Stimulated activated CD4-positive, alpha-beta T cell treated with anti-CD3 and anti-CD28 coated beads, Interleukin-15, amount 100 ng/mL, for 24 hours (primary cell): ENCODE data around the gene IGFL3.
"Not testable (repeated sequence)": the region's sequence is repeated elsewhere in the genome, so short reads cannot be mapped to it uniquely, and the experiment has no call there.

ENCODE experiments used
- DNase-seq: peaks from one replicate; pipeline ENCODE4 v3.0.0-alpha.2; 2020

The IGFL3 gene

DNA sequence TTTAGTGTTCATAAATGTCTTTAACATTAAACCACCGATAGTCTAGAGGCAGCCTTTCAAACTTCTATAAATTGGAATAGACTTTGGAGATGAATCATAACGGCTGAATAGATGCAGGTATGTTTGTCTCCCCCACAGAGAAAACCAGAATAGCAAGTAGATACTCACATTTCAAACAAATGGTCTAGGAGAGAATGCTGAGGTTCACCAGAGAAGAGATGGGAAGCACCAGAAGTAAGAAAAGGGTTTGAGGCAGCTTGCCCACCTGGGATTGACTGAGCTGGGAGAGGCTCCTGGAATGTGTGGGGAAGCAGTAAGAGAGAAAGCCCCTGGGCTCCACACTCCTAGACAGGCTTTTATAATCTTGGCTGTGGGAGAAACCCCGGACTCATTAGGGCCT is 6.4 kb downstream of the IGFL3 start:
- no peak for DNase-seq

- DNase-seq = no peak
These were observed 8.4 kb downstream of the IGFL3 start for GRCh38 chr19:46116121-46116520.

DNA sequence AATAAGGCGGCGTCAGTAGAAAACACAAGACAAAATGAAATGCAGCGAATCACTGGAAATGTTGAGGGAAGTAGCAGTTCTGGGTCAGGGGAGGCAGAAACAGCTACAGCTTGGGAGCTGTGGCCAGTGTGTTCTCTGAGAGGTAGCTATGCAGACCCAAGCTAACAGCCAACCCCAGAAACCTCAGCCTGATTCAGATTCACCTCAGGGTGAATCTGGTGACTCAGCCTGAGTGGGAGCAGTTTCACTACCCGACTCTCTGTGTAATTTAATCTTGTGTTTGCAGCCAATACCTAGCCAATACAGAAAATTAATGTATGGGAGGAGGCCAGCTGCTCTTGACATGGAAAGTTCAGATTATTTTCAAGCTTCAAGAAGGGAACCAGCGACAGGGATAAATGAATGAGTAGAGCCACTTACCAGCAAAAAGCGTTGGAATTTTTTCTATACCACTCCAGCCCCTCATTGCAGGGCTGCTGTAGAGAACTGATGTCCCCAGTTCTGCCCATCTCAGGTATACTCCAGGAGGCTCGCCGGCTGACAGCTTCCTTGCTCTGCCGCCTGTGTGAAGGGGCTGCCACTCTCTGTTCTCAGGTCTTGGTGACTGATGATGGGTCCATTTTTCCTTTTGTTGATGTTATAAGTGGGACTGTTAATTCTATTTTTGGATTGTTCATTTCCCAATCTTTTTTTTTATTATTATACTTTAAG is 8.9 kb downstream of the IGFL3 start:
- DNase-seq = peak; percentile 79

DNA sequence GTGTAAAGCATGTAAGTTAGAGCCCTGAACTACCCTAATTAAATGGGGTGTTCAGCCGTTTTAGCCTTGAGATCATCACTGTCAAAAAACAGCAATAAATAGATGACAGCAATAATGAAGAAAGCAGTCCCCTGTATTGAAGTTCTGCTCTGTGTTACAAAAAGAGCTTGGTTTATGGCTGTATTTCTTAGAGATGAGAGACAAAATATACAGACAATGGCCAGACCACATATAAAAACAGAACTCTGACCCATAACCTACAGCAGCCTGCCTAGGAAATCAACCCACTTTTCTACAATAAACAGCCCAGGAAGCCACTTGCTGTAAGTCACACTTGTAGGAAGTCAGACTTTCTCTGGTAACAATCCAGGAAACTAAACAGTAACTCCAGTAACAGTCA is 10.8 kb downstream of the IGFL3 start:
- DNase-seq = no peak

- DNase-seq = peak; percentile 6
These were observed 12.0 kb downstream of the IGFL3 start for GRCh38 chr19:46112527-46112926.

- DNase-seq = no peak
These were observed 13.1 kb downstream of the IGFL3 start for GRCh38 chr19:46111376-46111775.

DNA sequence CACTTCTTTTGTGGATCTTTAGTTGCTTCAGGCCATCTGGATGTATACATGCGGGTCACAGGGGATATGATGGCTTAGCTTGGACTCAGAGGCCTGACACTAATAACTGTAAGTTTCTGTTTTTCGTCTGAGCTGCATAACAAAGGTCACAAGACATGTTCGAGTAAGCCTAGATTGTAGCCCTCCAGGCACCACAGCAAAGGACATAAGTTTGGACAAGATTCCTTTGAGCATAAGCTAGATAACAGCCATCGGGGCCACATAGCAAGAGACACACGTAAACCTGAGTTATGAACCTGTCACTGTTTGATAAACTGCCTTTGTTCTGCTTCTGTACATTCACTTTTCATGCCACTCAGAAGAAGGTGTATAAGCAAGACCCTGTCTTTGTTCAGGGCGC is 14.6 kb downstream of the IGFL3 start:
- no peak for DNase-seq

- no peak for DNase-seq
These were observed 17.1 kb downstream of the IGFL3 start for GRCh38 chr19:46107371-46107770.

- not testable (repeated sequence) for DNase-seq
These were observed 22.2 kb downstream of the IGFL3 start for GRCh38 chr19:46102333-46102732.

- DNase-seq = no peak
These were observed 23.2 kb downstream of the IGFL3 start for GRCh38 chr19:46101293-46101692.

DNA sequence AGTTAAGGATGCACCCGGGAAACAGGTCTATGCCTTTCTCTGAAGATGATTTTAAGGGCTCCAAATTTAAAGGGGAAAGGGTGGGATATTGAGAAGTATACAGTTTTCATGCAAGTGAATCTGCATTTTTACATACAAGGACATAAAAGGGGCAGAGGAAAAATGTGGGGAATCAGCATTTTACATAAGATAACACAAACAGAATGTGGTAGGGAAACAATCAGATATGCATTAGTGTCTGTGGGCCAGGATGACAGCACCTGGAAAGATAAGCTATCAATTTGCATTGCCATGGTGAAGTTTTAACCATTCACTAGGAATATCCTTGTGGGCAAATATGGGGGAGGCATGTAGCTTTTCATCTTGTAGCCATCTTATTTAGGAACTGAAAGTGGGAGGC is 24.1 kb downstream of the IGFL3 start:
- DNase-seq = no peak

GRCh38 chr19:46090444-46090843 is 34.0 kb downstream of the IGFL3 start:
- DNase-seq = no peak

DNA sequence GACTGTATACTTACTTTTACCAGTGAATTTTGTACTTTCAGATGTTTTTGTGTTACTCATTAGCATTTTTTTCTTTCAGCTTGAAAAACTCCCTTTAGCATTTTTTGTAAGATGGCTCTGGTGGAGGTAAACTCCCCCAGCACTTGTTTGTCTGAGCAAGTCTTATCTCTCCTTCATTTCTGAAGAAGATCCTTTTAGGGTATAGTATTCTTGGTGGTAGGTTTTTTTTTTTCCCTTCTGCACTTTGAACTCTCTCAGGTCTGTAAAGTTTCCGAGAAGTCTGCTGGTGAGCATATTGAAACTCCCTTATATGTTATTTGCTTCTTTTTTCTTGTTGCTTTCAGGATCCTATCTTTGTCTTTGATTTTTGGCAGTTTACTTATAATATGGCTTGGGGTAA is 35.1 kb downstream of the IGFL3 start:
- no peak for DNase-seq

- DNase-seq = no peak
These were observed 36.4 kb downstream of the IGFL3 start for GRCh38 chr19:46088101-46088500.

- DNase-seq = no peak
These were observed 38.6 kb downstream of the IGFL3 start for GRCh38 chr19:46085888-46086287.

DNA sequence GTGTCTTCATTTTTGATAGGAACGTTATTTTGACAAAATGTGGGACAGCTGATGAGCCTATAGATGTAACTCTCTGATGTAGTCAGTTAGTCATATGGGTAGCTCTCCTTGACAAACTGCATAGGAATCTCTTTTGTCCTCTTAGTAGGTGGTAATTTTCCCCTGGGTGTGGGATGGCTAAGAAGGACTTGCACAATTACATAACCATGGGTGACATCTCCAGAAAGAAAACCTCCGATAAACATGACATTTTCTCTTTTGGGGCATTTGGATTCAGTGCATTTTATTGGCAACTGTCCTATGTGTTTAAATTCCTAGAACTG is 41.8 kb downstream of the IGFL3 start:
- no peak for DNase-seq

GRCh38 chr19:46081928-46082727 is 42.4 kb downstream of the IGFL3 start:
- DNase-seq = peak; percentile 26

GRCh38 chr19:46080561-46080960 is 43.9 kb downstream of the IGFL3 start:
- DNase-seq = no peak

- DNase-seq = no peak
These were observed 44.9 kb downstream of the IGFL3 start for GRCh38 chr19:46079576-46079975.

GRCh38 chr19:46078573-46079332 is 45.7 kb downstream of the IGFL3 start:
- DNase-seq = peak; percentile 57

DNA sequence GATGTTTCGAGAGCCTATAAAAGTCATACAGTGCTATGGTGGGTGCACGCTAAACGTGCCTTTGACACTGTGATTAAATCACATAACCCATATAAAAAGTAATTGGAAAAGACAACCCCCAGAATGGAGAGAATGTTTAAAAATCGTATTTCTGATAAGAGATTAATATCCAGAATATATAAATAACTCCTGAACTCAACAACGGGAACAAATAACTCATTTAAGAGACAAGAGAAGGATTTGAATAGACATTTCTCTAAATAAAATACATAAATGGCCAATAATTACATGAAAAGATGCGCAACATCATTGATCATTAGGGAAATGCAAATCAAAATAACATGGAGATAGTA is 46.7 kb downstream of the IGFL3 start:
- DNase-seq = no peak

DNA sequence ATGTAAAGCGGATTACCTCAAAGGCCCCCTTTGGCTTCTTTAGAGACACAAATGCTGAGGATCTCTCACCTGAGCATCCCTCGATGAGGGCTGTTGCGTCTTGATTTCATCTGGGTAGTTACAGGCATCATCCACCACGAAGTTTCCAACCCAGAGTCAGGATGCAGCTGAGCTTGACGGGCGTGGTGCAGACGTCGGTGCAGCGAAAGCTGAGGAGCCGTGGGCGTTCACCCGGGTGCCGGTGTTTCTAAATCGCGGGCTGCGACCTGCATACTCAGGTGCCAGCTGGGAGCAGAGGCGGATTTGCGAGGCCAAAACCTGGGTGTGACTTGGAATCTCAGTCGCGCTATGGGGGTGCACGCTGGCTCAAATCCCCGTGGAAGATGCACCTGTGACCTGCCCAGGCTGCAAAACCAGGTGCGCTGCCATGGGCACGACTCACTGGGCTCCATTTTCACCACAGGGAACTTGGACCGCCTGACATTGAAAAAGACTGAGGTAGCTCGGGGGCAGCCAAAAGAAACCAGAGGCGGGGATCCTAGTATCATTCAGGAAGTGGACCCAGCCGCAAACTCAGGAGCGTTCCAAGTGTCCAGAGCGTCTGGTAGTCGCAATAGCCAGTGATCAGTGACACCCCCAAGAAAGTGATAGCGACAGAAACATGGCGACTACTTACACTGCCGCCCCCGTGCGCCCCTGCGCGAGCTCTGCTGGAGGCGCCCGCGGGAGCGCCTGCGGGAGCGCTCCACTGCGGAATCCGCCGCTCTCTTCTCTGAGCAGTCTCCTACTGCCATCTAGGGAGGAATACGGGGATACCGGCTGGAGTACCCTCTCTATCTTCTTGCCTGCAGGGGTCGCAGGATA is 47.3 kb downstream of the IGFL3 start:
- peak; percentile 63 for DNase-seq
